HG02870 (cell line): ENCODE data around the gene LYRM9.
"Not testable (repeated sequence)": the region's sequence is repeated elsewhere in the genome, so short reads cannot be mapped to it uniquely, and the experiment has no call there.

Experiments used
- ATAC-seq: cut with Tn5 transposase; IDR thresholded peaks from one replicate; pipeline ENCODE4 v1.9.1; 2021; ENCODE audit warnings: mild to moderate bottlenecking, moderate library complexity; ENCODE audit not compliant: unreplicated experiment

Gene LYRM9

DNA sequence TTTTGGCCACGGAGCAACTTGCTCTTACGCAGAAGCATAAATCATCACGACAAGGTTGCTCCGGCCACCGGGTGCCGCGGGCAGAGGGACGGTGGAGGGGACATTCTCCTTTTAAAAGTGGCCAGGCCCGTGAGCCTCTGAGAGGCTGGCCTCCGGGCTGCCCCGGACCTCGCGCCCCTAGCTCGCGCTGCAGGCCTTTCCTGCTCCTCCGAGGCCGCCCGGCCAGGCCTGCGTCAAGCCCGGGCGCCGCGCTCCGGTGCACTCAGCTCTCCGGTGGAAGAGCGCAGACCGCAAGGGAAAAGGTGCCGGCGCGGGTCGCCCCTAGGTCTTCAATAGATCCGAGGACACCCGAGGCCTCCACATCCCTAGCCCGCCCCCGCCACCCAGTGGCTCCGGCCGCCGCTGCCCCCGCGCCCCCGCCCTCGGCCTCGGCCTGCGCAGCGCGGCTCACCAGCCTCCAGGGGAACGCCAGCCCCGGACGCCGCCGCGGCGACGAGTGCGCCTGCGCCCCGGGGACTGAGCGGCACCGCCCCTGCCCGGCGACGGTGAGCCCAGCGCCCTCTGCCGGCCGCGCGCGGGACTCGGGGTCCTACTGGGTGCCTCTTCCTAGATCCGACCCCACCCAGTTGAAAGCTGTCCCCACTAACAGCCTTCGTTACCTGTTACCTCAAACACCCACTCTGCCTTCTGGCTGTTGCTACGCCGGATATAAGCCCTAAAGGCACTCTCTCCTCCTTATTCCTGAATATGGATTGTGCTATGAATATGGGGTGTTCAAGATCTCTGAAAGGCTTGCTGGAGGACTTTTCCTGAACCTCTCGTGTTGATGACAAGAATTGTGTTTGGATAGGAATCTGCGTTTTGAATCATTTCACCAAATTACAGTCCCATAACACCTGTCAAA, at the start of gene LYRM9:
Gene LYRM9 (minus strand): TSS at position 500 of the 904 bp plus-strand sequence. CDS start 10,671 bp downstream, outside the sequence.
- peak; percentile 89 for ATAC-seq

DNA sequence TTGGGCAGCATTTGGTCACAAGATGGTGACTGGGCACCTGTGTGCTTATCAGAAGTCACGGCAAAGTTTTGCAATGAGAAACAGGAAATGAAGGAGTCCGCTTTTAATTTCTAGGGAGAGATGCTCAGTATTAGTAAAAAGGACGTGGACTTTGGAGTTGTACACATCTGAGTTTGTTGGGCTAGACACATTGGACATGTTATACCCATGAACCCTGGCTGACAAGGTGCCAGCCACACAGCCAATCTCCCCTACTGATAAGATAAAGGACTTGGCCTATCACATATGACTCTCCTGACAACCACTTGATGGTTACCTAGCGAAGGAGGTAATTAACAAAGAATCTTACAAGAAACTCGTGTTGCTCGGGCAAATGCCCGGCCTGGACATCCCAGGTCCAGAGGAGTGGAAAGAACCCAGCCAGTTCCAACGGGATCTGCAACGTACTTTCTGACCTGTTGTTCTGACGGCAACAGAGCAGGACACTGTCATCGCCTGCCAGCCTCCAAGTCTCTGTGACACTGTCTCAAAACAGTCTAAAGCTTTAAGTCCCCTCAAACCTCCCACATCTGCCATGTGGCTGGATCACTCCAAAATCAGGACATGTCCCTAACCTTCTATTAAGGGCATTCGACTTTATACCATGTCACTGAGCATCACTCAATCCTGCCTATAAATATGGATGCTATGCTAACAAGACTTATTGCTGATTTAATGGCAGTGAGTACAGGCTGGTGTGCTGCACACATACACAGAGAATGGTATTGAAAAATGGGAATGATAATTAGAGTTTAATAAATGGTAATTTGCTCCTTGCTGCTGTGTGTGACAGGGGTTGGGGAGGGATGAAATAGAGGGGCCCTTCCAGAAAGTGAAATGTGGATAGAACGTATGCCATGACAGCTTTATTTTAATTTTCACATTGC, 47.6 kb upstream of the LYRM9 start:
- ATAC-seq: no peak

DNA sequence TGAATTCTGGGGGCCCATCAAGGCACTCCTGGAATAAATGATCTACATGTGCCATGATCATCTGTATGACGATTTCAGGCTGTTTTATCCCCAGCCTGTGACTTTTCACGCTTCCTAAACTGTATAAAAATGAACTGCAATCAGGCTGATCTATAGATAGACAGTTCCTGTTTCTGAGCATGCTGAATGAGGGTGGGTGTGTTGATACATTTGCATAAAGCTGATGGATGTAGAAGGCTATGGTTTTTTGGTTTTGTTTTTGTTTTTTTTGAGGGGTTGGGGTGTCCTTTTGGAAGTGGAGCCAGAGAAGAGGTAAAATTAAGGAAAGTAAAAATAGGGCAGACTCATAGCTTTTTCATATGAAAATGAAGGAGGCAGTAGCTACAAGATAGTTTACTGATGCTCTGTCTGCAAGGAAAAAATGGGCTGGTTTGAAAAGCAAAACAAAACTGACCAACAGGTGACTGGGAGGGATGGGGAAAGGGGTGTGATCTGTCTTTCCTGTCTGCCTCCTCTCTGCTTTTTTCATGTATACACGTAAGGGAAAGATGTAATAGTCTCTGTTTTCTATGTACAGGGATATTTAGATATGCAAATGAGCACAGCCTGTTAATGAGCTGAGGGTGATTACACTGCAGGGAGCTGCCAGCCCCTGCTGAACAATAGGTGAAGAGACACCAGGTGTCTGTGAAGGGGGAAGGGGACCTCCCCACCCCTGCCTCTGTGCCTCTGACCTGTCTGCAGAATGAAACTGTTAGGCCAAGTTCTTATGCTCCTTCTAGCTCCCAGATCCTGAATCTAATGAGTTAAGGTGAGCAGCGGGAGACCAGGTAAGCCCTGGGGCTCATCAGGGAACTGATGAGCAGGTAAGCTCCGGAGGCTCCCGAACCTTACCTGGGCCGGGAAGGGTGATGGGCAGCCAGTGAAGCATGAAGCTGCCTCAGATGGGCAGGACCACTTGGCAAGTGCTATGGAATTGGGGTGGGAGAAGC, 46.6 kb upstream of the LYRM9 start:
- no peak for ATAC-seq

DNA sequence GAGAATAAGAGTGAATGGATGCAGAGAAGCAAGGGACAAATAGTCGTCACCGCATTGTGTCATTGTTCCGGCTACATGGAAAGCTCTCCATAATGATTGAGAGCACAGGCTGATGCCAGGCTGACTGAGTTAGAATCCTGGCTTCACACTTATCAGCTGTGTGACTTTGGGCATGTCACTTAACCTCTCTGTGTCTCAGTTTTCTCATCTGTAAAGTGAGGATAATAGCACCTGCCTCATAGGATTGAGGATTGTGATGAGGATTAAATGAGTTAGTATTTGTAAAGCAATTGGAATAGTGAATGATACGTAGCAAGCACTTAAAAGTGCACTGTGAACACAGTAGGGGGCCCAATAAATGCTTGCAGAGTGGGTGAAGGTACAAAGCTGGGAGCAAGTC, 45.7 kb upstream of the LYRM9 start:
- no peak for ATAC-seq

DNA sequence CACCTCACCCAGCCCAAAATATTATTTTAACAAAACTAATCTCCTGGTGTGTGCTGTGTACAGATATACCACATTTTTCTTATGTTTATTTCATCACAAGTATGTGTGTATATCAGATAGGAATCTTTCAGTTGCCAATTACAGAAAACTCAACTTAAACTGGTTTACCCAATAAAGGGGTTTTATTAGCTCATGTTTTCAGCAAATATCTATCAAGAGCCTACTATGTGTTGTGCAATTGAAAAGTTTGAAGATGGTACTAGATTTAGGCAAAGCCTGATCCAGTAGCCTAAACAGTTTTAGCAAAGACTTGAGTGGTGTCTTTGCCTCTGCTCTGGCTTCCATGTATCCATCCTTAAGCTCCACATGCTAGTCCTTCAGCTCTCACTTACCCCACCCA, 45.1 kb upstream of the LYRM9 start:
- ATAC-seq: no peak

DNA sequence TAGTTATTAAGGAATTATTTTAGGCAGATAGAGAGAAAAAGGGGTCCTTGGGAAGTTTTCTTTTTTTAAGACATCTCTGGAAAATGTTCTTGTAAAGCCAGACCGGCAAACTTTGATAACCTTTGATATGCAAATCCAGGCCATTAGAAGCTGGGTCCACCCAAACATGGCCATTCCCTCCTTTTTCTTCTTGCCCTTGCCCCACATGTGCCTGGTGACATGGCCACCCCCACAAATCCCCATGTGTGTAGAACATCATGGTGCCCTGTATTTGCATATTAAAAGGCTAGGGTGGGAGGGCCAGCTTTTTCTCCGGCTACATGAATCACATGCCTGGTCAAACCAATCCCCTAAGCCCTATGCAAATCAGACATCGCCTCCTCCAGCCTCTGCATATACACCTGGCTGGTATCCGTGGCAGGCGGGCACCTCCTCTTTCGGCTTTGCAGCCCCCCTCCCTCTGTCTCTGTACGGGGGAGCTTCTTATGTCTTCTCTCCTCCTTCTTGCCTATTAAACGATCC, 43.9 kb upstream of the LYRM9 start:
- ATAC-seq: no peak

DNA sequence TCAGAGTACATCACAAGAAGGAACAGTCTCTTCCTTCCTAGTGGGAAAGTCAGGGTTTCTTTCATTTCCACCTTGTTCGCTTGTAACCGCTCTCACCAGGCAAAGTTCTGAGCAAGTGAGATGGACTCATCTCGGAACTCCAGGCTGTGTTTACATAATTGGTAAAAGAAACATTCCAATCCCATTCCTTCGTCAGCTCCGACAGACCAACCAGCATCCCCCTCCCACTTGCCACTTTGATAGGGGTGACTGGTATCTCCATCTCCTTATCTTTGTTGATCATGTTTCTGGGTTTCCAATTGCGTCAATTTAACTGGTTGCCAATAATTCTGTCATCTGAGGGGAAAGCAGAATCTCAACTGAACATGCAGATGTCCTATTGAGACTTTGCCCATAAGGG, 36.8 kb upstream of the LYRM9 start:
- ATAC-seq: no peak

DNA sequence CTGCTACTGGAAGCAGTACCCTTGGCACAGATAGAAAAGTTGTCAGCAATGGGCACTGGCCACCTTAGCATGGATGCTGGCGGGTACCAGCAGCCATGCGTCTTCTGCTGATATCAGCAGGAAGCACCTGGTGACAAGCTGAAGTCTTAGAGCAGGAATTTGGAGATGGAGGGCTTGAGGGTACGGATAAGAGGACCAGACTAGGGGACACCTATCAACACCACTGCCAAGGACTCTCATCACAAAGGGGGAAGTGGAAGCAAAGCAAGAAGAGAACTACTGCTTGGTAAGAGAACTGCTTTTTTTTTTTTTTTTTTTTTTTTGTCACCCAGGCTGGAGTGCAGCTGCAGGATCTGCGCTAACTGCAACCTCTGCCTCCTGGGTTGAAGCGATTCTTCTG, 35.4 kb upstream of the LYRM9 start:
- ATAC-seq: no peak

DNA sequence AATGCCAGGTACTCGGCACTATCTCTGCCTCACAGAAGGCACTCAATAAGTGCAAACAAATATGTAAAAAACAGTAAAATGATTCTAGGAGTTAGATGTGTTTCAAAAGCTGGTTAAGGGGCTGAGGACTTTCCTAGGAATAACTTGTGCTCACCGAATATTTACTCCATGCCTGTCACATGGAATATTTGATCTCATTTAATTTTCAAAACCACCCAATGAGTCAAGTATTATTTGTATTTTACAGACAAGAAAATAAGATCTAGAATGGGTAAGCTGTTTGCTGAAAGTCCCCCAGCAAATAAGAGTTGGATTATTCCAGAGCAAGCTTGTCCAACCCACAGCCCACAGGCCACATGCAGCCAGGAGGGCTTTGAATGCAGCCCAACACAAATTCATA, 34.6 kb upstream of the LYRM9 start:
- ATAC-seq: no peak

DNA sequence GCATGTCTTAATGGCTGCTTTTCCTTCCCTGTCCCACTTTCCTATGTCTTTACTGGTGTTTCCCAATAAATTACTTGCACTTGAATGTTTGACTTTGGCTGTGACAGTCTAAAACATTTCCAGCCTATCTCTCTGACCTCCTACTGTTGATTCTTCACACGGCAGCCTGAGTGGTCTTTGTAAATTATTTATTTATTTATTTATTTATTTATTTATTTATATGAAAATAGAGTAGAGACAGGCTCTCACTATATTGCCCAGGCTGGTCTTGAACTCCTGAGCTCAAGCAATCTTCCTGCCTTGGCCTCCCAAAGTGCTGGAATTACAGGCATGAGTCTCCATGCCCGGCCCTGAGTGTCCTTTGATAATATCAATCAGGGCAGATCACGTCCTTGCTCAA, 28.4 kb upstream of the LYRM9 start:
- ATAC-seq: no peak

DNA sequence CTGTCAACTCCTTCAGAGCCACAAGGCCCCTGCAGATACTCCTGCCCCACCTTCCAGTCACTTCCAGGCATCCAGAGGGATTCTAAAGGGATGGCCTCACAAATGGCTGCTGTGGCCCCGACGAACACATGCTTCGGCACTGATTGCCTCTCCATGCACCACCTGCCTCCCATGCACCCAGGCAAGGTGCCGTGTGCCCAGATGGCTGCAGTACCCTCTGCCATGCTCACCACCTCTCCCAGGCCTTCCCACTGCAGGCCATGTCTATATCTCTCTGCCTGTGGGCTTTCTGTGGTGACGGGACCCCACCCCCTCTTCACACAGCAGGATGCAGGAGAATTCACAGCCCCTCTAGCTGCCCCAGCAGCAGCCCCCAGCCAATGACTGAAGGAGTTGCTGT, 27.9 kb upstream of the LYRM9 start:
- no peak for ATAC-seq

DNA sequence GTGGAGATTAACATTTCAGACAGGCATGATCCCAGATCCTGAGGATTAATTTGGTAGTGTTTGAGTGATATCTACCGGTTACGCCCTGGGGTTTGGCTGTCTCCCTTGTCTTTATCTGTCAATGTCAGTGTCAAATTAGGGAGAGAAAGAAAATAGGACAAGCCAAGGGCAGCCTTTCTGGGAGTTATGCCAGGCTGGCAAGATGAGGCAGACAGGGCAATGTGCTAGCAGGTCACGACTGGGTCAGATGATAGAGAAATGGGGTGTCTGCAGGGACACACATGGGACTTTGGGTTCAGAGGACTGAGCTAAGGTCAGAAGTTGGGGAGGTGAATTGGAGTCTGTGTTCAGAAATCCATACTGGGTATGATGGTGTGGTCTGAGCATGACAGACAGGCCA, 27.4 kb upstream of the LYRM9 start:
- no peak for ATAC-seq

DNA sequence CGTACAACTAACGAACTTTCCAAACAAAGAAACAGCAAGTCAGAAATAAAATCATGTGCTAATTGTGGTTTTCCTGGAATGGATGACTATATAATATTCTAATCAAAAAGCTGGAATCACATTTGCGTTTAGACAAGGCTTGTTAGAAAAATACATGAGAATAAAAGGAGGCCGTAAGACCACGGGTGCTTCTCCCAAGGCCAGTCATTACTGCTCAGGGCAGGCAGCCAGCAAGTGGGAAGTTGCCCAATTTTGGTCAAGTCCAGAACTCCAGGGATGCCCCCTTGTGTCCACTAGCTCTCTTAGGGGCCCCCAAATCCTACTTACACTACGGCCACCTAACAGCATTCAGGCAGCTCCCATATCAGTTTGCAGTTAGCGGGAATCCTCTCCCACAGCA, 25.9 kb upstream of the LYRM9 start:
- ATAC-seq: no peak

DNA sequence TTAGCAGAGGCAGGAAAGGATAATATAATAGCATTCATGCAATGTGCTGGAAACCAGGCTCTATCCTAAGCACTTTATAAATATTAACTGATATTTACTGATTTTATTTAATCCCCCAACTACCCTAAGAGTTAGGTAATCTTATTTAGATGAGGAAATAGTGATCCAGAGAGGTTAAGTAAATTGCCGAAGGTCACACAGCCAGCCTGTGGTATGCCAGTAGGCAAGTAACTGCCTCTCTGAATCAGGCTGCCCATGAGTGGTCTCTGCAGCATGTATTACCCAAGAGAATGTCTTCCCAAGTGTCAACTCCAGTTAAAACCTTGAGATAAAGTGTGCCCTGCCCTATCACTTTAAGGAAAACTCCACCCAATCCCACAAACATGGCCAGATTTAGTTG, 25.3 kb upstream of the LYRM9 start:
- ATAC-seq: no peak

DNA sequence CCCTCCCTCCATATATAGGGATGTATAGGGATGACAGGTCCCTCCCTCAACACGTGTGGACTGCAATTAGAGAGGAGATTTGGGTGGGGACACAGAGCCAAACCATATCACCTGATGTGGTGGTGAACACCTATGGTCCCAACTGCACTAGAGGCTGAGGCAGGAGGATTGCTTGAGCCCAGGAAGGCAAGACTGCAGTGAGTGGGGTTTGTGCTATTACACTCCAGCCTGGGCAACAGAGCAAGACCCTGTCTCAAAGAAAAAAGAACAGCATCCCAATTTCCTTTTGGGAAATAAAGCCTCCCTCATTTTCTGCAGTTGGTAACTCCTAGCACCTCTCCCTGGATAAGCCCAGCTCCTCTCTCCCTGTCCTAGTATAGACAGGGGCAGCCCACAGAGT, 23.8 kb upstream of the LYRM9 start:
- ATAC-seq: no peak

DNA sequence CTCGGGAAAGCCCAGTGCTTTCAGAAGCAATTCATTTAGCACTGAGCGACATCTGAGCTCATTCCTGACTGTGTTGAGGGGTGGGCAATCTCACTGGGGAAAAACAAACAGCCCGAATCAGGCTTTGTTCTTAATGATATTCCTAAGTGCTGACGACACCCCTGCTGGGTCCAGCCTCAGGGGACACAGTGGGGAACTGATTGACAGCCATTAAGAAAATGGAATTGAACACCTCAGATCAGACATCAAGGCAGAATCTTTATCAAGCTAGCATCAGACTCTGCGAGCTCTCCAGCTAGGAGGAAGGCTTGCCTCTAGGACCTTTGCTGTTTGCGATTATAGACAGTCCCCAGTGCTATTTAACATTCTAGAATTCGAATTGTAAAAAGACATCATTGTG, 22.5 kb upstream of the LYRM9 start:
- ATAC-seq: no peak

DNA sequence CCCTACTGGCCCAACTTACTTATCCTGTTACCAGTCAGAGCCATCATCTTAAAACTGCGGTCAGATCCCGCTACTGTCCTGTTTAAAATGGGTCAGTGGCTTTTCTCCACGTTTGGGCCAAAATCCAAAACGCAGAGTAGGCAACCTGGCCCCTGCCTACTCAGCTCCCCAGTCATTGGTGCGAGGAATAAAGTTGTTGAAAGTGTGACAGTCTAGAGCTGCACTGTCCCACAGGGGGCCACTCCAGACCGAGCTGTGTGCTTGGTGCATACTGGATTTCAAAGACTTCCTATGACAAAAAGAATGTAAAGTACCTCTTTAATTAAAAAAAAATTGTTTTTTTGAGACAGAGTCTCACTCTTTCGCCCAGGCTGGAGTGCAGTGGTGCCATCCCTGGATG, 21.2 kb upstream of the LYRM9 start:
- ATAC-seq: no peak

DNA sequence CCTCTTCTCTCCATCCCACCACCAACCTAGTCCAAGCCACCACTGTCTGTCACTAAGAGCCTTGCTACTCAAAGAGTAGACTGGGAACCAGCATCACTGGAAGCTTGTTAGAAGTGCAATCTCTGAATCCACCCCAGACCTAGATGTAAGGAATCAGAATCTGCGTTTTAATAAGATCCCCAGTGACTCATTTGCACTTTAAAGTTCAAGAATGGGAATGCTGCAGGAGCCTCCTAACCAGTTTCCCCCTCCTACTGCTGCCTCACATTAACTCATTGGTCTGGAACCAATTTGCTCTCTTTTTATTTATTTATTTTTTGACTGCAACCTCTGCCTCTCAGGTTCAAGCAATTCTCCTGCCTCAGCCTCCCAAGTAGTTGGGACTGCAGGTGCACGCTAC, 19.8 kb upstream of the LYRM9 start:
- ATAC-seq: no peak

DNA sequence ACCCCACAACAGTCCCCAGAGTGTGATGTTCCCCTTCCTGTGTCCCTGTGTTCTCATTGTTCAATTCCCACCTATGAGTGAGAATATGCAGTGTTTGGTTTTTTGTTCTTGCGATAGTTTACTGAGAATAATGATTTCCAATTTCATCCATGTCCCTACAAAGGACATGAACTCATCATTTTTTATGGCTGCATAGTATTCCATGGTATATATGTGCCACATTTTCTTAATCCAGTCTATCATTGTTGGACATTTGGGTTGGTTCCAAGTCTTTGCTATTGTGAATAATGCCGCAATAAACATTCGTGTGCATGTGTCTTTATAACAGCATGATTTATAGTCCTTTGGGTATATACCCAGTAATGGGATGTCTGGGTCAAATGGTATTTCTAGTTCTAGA, 19.1 kb upstream of the LYRM9 start:
- not testable (repeated sequence) for ATAC-seq

DNA sequence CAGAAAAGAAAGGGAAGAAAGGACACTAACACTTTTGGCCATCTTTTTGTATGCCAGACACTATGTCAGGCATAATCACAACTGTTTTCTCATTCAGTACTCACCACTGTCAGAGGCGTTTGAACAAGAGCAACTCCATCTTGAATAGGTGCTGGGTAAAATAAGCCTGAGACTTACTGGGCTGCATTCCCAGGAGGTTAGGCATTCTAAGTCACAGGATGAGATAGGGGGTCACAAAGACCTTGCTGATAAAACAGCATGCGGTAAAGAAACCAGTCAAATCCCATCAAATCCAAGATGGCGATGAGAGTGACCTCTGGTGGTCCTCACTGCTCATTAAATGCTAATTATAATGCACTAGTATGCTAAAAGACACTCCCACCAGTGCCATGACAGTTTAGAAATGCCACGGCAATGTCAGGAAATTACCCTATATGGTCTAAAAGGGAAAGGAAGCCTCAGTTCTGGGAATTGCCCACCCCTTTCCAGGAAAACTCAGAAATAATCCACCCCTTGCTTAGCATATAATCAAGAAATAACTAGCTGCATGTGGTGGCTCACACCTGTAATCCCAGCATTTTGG, 14.9 kb upstream of the LYRM9 start:
- ATAC-seq: no peak
